H9 (cell line): ENCODE results near the gene ZNF365. TPM values are rescaled to one million over a fixed set of nuclear protein-coding genes. Genes with fewer than 3 reads are reported as not detected.

Source experiments
- DNase-seq: peaks from one replicate; pipeline ENCODE4 v3.0.0-alpha.2; 2017
- H2AFZ ChIP-seq: one replicate; pipeline ENCODE4 v1.6.1; 2013; ENCODE audit warnings: mild to moderate bottlenecking, low read length, control low read depth, moderate library complexity
- H2AK5ac ChIP-seq: 2 replicates; pipeline ENCODE4 v1.6.1; 2013; ENCODE audit warnings: low read length, control low read depth, mixed read lengths; ENCODE audit not compliant: insufficient read length
- H2BK120ac ChIP-seq: one replicate; pipeline ENCODE4 v1.6.1; 2013; ENCODE audit warnings: low read depth, mild to moderate bottlenecking, low read length, control low read depth, inconsistent platforms; ENCODE audit not compliant: poor library complexity, severe bottlenecking
- H2BK12ac ChIP-seq: 2 replicates; pipeline ENCODE4 v1.6.1; 2013; ENCODE audit warnings: low read length, control low read depth, mixed read lengths, low read depth; ENCODE audit not compliant: insufficient read length
- H2BK15ac ChIP-seq: 2 replicates; pipeline ENCODE4 v1.6.1; 2013; ENCODE audit warnings: low read depth, low read length, control low read depth
- H2BK20ac ChIP-seq: one replicate; pipeline ENCODE4 v1.6.1; 2013; ENCODE audit warnings: low read depth, mild to moderate bottlenecking, low read length, control low read depth, inconsistent platforms; ENCODE audit not compliant: poor library complexity, severe bottlenecking
- H2BK5ac ChIP-seq: 2 replicates; pipeline ENCODE4 v1.6.1; 2013; ENCODE audit warnings: low read length, control low read depth, mixed read lengths; ENCODE audit not compliant: insufficient read length
- H3K14ac ChIP-seq: 2 replicates; pipeline ENCODE4 v1.6.1; 2013; ENCODE audit warnings: low read length, control low read depth; ENCODE audit not compliant: insufficient read depth
- H3K18ac ChIP-seq: 2 replicates; pipeline ENCODE4 v1.6.1; 2013; ENCODE audit warnings: low read depth, mild to moderate bottlenecking, mixed read lengths, low read length, control low read depth; ENCODE audit not compliant: insufficient read length
- H3K23ac ChIP-seq: 2 replicates; pipeline ENCODE4 v1.6.1; 2013; ENCODE audit warnings: low read length, control low read depth, mixed read lengths, low read depth; ENCODE audit not compliant: insufficient read length
- H3K23me2 ChIP-seq: 2 replicates; pipeline ENCODE4 v1.6.1; 2013; ENCODE audit warnings: low read depth, mild to moderate bottlenecking, mixed read lengths, low read length, control low read depth; ENCODE audit not compliant: insufficient read length, poor library complexity, severe bottlenecking
- H3K27ac ChIP-seq: 2 replicates; pipeline ENCODE4 v1.5.1; 2013; ENCODE audit warnings: low read length, control low read depth, mixed read lengths, low read depth; ENCODE audit not compliant: insufficient read length
- H3K27me3 ChIP-seq: 2 replicates; pipeline ENCODE4 v1.6.1; 2013; ENCODE audit warnings: low read length, control low read depth, inconsistent platforms; ENCODE audit not compliant: insufficient read depth
- H3K4ac ChIP-seq: 2 replicates; pipeline ENCODE4 v1.6.1; 2013; ENCODE audit warnings: low read depth, mild to moderate bottlenecking, control low read depth, inconsistent platforms, low read length, moderate library complexity
- H3K4me1 ChIP-seq: 2 replicates; pipeline ENCODE4 v1.6.1; 2013; ENCODE audit warnings: low read length, control low read depth, inconsistent platforms; ENCODE audit not compliant: insufficient read depth
- H3K4me2 ChIP-seq: 2 replicates; pipeline ENCODE4 v1.6.1; 2013; ENCODE audit warnings: low read length, control low read depth, mixed read lengths; ENCODE audit not compliant: insufficient read length, insufficient read depth
- H3K56ac ChIP-seq: 2 replicates; pipeline ENCODE4 v1.6.1; 2013; ENCODE audit warnings: low read depth, mild to moderate bottlenecking, mixed read lengths, low read length, control low read depth; ENCODE audit not compliant: insufficient read length
- H3K79me1 ChIP-seq: 2 replicates; pipeline ENCODE4 v1.6.1; 2013; ENCODE audit warnings: low read depth, mild to moderate bottlenecking, moderate library complexity, low read length, control low read depth, inconsistent platforms; ENCODE audit not compliant: insufficient read depth, poor library complexity, severe bottlenecking
- H3K79me2 ChIP-seq: 2 replicates; pipeline ENCODE4 v1.6.1; 2013; ENCODE audit warnings: low read length, control low read depth, inconsistent platforms; ENCODE audit not compliant: insufficient read depth
- H3K9ac ChIP-seq: 2 replicates; pipeline ENCODE4 v1.6.1; 2013; ENCODE audit warnings: low read length, control low read depth, mixed read lengths; ENCODE audit not compliant: insufficient read length; ENCODE audit errors: extremely low read depth
- H3K9me3 ChIP-seq: one replicate; pipeline ENCODE4 v1.6.1; 2013; ENCODE audit warnings: low read depth, low read length, inconsistent platforms; ENCODE audit not compliant: control insufficient read depth
- H3T11ph ChIP-seq: one replicate; pipeline ENCODE4 v1.6.1; 2013; ENCODE audit warnings: mild to moderate bottlenecking, low read length, control low read depth, inconsistent platforms
- H4K20me1 ChIP-seq: one replicate; pipeline ENCODE4 v1.6.1; 2013; ENCODE audit not compliant: control insufficient read depth, insufficient read length, insufficient read depth
- H4K5ac ChIP-seq: 2 replicates; pipeline ENCODE4 v1.6.1; 2013; ENCODE audit warnings: low read depth, mild to moderate bottlenecking, mixed read lengths, low read length, control low read depth; ENCODE audit not compliant: insufficient read length
- H4K8ac ChIP-seq: replicated peaks from 2 replicates; pipeline ENCODE4 v1.6.1; 2013; ENCODE audit warnings: low read length, control low read depth, mixed read lengths, low read depth; ENCODE audit not compliant: insufficient read length
- H4K91ac ChIP-seq: 2 replicates; pipeline ENCODE4 v1.6.1; 2013; ENCODE audit warnings: low read depth, mild to moderate bottlenecking, moderate library complexity, mixed read lengths, low read length, control low read depth; ENCODE audit not compliant: insufficient read length
- H3K27ac Mint-ChIP-seq, 3 experiments: 2 replicates in 2 of 3; 3 replicates in 1 of 3; pipeline ENCODE4 v1.8.0; 2020 to 2021; ENCODE audit warnings: mixed read lengths in 3 of 3, mild to moderate bottlenecking in 1 of 3, moderate library complexity in 1 of 3
- H3K27me3 Mint-ChIP-seq: 2 replicates; pipeline ENCODE4 v1.8.0; 2021; ENCODE audit warnings: low read depth, mild to moderate bottlenecking, moderate library complexity, mixed read lengths
- H3K36me3 Mint-ChIP-seq, 3 experiments: 2 replicates in 2 of 3; 3 replicates in 1 of 3; pipeline ENCODE4 v1.8.0; 2020 to 2021; ENCODE audit warnings: low read depth in 3 of 3, mixed read lengths in 3 of 3; ENCODE audit not compliant: insufficient read depth in 1 of 3
- H3K4me1 Mint-ChIP-seq, 2 experiments: 2 replicates each; pipeline ENCODE4 v1.8.0; 2020; ENCODE audit warnings: mixed read lengths in 2 of 2
- H3K4me3 Mint-ChIP-seq, 2 experiments: 2 replicates in 1 of 2; 3 replicates in 1 of 2; pipeline ENCODE4 v1.8.0; 2020 to 2021; ENCODE audit warnings: mild to moderate bottlenecking in 2 of 2, mixed read lengths in 2 of 2, moderate library complexity in 1 of 2
- H3K9me3 Mint-ChIP-seq, 2 experiments: 2 replicates in 1 of 2; 3 replicates in 1 of 2; pipeline ENCODE4 v1.8.0; 2020; ENCODE audit warnings: mild to moderate bottlenecking in 2 of 2, mixed read lengths in 2 of 2, moderate library complexity in 1 of 2
- CTCF ChIP-seq: fragments of 200-600 bp; sonication (generic); conservative IDR thresholded peaks from 3 replicates; pipeline ENCODE4 v1.8.0; 2021; ENCODE audit warnings: antibody characterized with exemption, mild to moderate bottlenecking
- WGBS: extraction: QIAGEN DNeasy Blood & Tissue Kit; methylation state at CpG from one replicate; pipeline ENCODE4 v1.1.7; 2013; ENCODE audit warnings: missing lambda C conversion rate, low lambda C conversion rate, mixed read lengths; ENCODE audit not compliant: insufficient read length; ENCODE audit errors: extremely low coverage; 5-methylcytosine and 5-hydroxymethylcytosine counted together
- total RNA-seq: library from RNA; stranded (reverse); gene quantifications from 2 replicates; pipeline ENCODE4 v1.2.1, GENCODE V29; 2021

ZNF365 gene
- total RNA-seq, 1 experiment from 2014 or later, result 0.59 TPM

DNA sequence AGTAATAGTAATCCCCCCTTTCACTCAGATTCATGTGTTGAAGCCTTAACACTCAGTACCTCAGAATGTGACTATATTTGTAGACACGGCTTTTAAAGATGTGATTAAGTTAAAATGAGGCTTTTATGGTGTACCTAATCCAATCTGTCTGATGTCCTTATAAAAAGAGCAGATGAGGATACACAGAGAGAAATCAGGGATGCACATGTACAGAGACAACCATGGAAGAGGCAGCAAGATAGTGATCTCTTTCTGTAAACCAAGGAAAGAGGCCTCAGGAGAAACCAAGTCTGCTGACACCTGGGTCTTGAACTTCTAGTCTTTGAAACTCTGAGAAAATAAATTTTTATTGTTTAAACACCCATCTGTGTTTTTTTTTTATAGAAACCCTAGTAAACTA is 44.0 kb upstream of the ZNF365 start:
- no peaks in the 10 kb centered on the region for H3K9me3 ChIP-seq

More for the DNA sequence above, 44.0 kb upstream of the ZNF365 start:
- no peak overlapping the region for H3K23ac ChIP-seq
- Mint-ChIP-seq H3K27ac (no peak overlapping the region), H3K36me3 (peaks cover 0 to 14% (median 3%) of the 10 kb centered on the region in 3 experiments; a peak in 3 of 7 replicates), H3K4me3 (no peak overlapping the region), H3K27me3 (no peaks in the 10 kb centered on the region), H3K4me1 (no peaks in the 10 kb centered on the region), H3K9me3 (peaks cover 15 to 16% of the 10 kb centered on the region in 2 experiments)
- H4K5ac ChIP-seq, result no peak overlapping the region
- no peak overlapping the region for H2BK15ac ChIP-seq
- no peaks in the 10 kb centered on the region for H4K20me1 ChIP-seq
- no peak overlapping the region for H2BK5ac ChIP-seq
- H3K18ac ChIP-seq, result no peak overlapping the region
- H4K91ac ChIP-seq, result no peak overlapping the region
- no peak for TF ChIP-seq CTCF
- DNase-seq, result no peak
- no peak overlapping the region for H3K4me2 ChIP-seq
- H2AFZ ChIP-seq, result no peak overlapping the region
- H2BK20ac ChIP-seq, result no peak overlapping the region
- H3K79me1 ChIP-seq, result no peaks in the 10 kb centered on the region
- H2BK12ac ChIP-seq, result no peak overlapping the region
- no peak overlapping the region for H3K14ac ChIP-seq
- no peak overlapping the region for H3K9ac ChIP-seq
- no peak overlapping the region for H4K8ac ChIP-seq
- no peak overlapping the region for H3T11ph ChIP-seq
- no peaks in the 10 kb centered on the region for H3K79me2 ChIP-seq
- H3K4ac ChIP-seq, result no peak overlapping the region
- H3K27ac ChIP-seq, result no peak overlapping the region
- WGBS, result no CpG with 5 or more reads among the region's 1 CpG
- H3K27me3 ChIP-seq, result no peaks in the 10 kb centered on the region
- no peaks in the 10 kb centered on the region for H3K23me2 ChIP-seq
- no peak overlapping the region for H3K56ac ChIP-seq
- H2BK120ac ChIP-seq, result no peak overlapping the region
- H3K4me1 ChIP-seq, result no peaks in the 10 kb centered on the region
- H2AK5ac ChIP-seq, result no peak overlapping the region
